PC-3 (cell line): Measurements from ENCODE around the gene MGMT. TPM values are rescaled to one million over a fixed set of nuclear protein-coding genes. Genes with fewer than 3 reads are reported as not detected.

ENCODE experiments used
- ATAC-seq: fragments of 200-7000 bp; cut with Tn5 transposase; 2 replicates; pipeline ENCODE4 v1.9.1; 2020; ENCODE audit warnings: mild to moderate bottlenecking, moderate library complexity
- BruUV-seq: library from RNA; stranded (reverse); fragments of 400-500 nt; replicated peaks from 2 replicates; lab custom pipeline; 2021; lab: Mats Ljungman, UMichigan
- CTCF ChIA-PET: fragments of 300-600 bp; sonication (Branson Sonifier 250); formaldehyde crosslinking; loops from one replicate; lab custom pipeline; 2022; ENCODE audit warnings: antibody characterized with exemption; lab: Charles Lee
- POLR2A ChIA-PET: fragments of 300-600 bp; sonication (Branson Sonifier 250); formaldehyde crosslinking; loops from one replicate; lab custom pipeline; 2022; ENCODE audit warnings: antibody characterized with exemption; ENCODE audit not compliant: unreplicated experiment; lab: Charles Lee
- DNase-seq: peaks from one replicate; pipeline ENCODE4 v3.0.0-alpha.2; 2015
- H2AFZ ChIP-seq: fragments of 300-600 bp; sonication (generic); 2 replicates; pipeline ENCODE4 v1.6.0; 2016; ENCODE audit warnings: antibody characterized with exemption, low read length
- H3F3A ChIP-seq: fragments of 300-600 bp; sonication (generic); one replicate; pipeline ENCODE4 v1.6.0; 2017; ENCODE audit warnings: antibody characterized with exemption, low read length, control low read depth, mild to moderate bottlenecking; ENCODE audit not compliant: unreplicated experiment
- H3K27ac ChIP-seq: fragments of 300-600 bp; sonication (generic); 2 replicates; pipeline ENCODE4 v1.5.1; 2016; ENCODE audit warnings: mild to moderate bottlenecking, low read length
- H3K27me3 ChIP-seq: fragments of 300-600 bp; sonication (generic); 2 replicates; pipeline ENCODE4 v1.6.1; 2016; ENCODE audit warnings: low read length, mixed read lengths
- H3K36me3 ChIP-seq: fragments of 300-600 bp; sonication (generic); 2 replicates; pipeline ENCODE4 v1.6.1; 2016; ENCODE audit warnings: low read depth, mixed run types, low read length, mixed read lengths
- H3K4me1 ChIP-seq: fragments of 300-600 bp; sonication (generic); 2 replicates; pipeline ENCODE4 v1.5.1; 2016; ENCODE audit warnings: low read length; ENCODE audit not compliant: insufficient read depth
- H3K4me2 ChIP-seq: fragments of 300-600 bp; sonication (generic); 2 replicates; pipeline ENCODE4 v1.6.0; 2016; ENCODE audit warnings: low read length
- H3K4me3 ChIP-seq: fragments of 300-600 bp; sonication (generic); 2 replicates; pipeline ENCODE4 v1.5.1; 2016; ENCODE audit warnings: mild to moderate bottlenecking, low read length, mixed read lengths
- H3K79me2 ChIP-seq: fragments of 300-600 bp; sonication (generic); 2 replicates; pipeline ENCODE4 v1.6.1; 2017; ENCODE audit warnings: low read length, mixed read lengths
- H3K9ac ChIP-seq: fragments of 300-600 bp; sonication (generic); 2 replicates; pipeline ENCODE4 v1.6.0; 2016; ENCODE audit warnings: mild to moderate bottlenecking, low read length
- H3K9me2 ChIP-seq: fragments of 300-600 bp; sonication (generic); replicated peaks from 2 replicates; pipeline ENCODE4 v1.6.1; 2016; ENCODE audit warnings: mixed run types, low read length, mixed read lengths
- H3K9me3 ChIP-seq: fragments of 300-600 bp; sonication (generic); 2 replicates; pipeline ENCODE4 v1.6.1; 2016; ENCODE audit warnings: low read length, mixed read lengths
- H4K20me1 ChIP-seq: fragments of 300-600 bp; sonication (generic); 2 replicates; pipeline ENCODE4 v1.6.1; 2016; ENCODE audit warnings: low read length, mixed read lengths
- CTCF ChIP-seq: fragments of 300-600 bp; sonication (generic); conservative IDR thresholded peaks from 2 replicates; pipeline ENCODE4 v1.5.1; 2017; ENCODE audit warnings: antibody characterized with exemption, low read depth, mild to moderate bottlenecking, low read length
- EZH2 ChIP-seq: fragments of 300-600 bp; sonication (generic); IDR thresholded peaks from one replicate; pipeline ENCODE4 v1.6.1; 2017; ENCODE audit warnings: antibody characterized with exemption, mild to moderate bottlenecking, low read length; ENCODE audit not compliant: unreplicated experiment
- EZH2phosphoT487 ChIP-seq: fragments of 300-600 bp; sonication (generic); IDR thresholded peaks from 2 replicates; pipeline ENCODE4 v1.6.1; 2018; ENCODE audit warnings: mild to moderate bottlenecking, antibody characterized with exemption, low read length, borderline replicate concordance
- intact Hi-C: fragments of 100-400 bp; cut with micrococcal nuclease; formaldehyde crosslinking; loops from 2 replicates; pipeline ENCODE4 v1.9.0; 2023
- total RNA-seq: library from RNA; depleted of rRNA; stranded (reverse); fragments of >200 nt; gene quantifications from 2 replicates; pipeline ENCODE4 v1.2.3, GENCODE V29; 2014

The MGMT gene
- total RNA-seq, 1 experiment from 2014 or later = 19.8 TPM

- Histone ChIP-seq H3K9ac (no peak overlapping the region), H3K27me3 (no peaks in the 10 kb centered on the region), H3K4me2 (no peak overlapping the region), H2AFZ (no peak overlapping the region), H4K20me1 (no peaks in the 10 kb centered on the region), H3K36me3 (no peaks in the 10 kb centered on the region), H3F3A (no peaks in the 10 kb centered on the region), H3K27ac (no peak overlapping the region), H3K9me2 (no peaks in the 10 kb centered on the region), H3K79me2 (no peaks in the 10 kb centered on the region), H3K4me1 (no peaks in the 10 kb centered on the region), H3K4me3 (no peak overlapping the region), H3K9me3 (no peaks in the 10 kb centered on the region)
- no peak for DNase-seq
- no peak for ATAC-seq
- BruUV-seq = no TSS peak
- ChIA-PET CTCF (no interaction called here), POLR2A (no interaction called here)
- intact Hi-C loops = no loop called here
- TF ChIP-seq CTCF = no peak
- TF ChIP-seq EZH2phosphoT487 = no peak
- no peak for TF ChIP-seq EZH2
These were observed 30.0 kb downstream of the MGMT start for GRCh38 chr10:129497013-129497412.

GRCh38 chr10:129498680-129499079 lies 31.6 kb downstream of the MGMT start:
- ChIA-PET CTCF (no interaction called here), POLR2A (no interaction called here)
- BruUV-seq = no TSS peak
- no peak for TF ChIP-seq EZH2
- TF ChIP-seq CTCF = no peak
- TF ChIP-seq EZH2phosphoT487 = no peak
- no peak overlapping the region for H3K4me3 ChIP-seq
- no peaks in the 10 kb centered on the region for H3K9me2 ChIP-seq
- DNase-seq = no peak
- H3K9ac ChIP-seq = no peak overlapping the region
- H4K20me1 ChIP-seq = no peaks in the 10 kb centered on the region
- no peaks in the 10 kb centered on the region for H3K79me2 ChIP-seq
- ATAC-seq = no peak
- H3K27me3 ChIP-seq = no peaks in the 10 kb centered on the region
- no peaks in the 10 kb centered on the region for H3K4me1 ChIP-seq
- H3F3A ChIP-seq = no peaks in the 10 kb centered on the region
- no peaks in the 10 kb centered on the region for H3K36me3 ChIP-seq
- H2AFZ ChIP-seq = no peak overlapping the region
- intact Hi-C loops = no loop called here
- H3K27ac ChIP-seq = no peak overlapping the region
- H3K4me2 ChIP-seq = no peak overlapping the region
- H3K9me3 ChIP-seq = no peaks in the 10 kb centered on the region

- no peaks in the 10 kb centered on the region for H3K9me3 ChIP-seq
- no peaks in the 10 kb centered on the region for H3K79me2 ChIP-seq
- no peaks in the 10 kb centered on the region for H3K27me3 ChIP-seq
- no peaks in the 10 kb centered on the region for H4K20me1 ChIP-seq
- no peaks in the 10 kb centered on the region for H3K4me1 ChIP-seq
- no TSS peak for BruUV-seq
- H3F3A ChIP-seq = no peaks in the 10 kb centered on the region
- no peak overlapping the region for H2AFZ ChIP-seq
- no peaks in the 10 kb centered on the region for H3K36me3 ChIP-seq
- no peaks in the 10 kb centered on the region for H3K9me2 ChIP-seq
- DNase-seq (no peak), ATAC-seq (no peak)
- POLR2A ChIA-PET = no interaction called here
- intact Hi-C loops = no loop called here
- no peak overlapping the region for H3K27ac ChIP-seq
- no peak overlapping the region for H3K4me3 ChIP-seq
- H3K9ac ChIP-seq = no peak overlapping the region
- CTCF ChIA-PET = no interaction called here
- no peak overlapping the region for H3K4me2 ChIP-seq
- no peak for TF ChIP-seq EZH2
- no peak for TF ChIP-seq CTCF
- no peak for TF ChIP-seq EZH2phosphoT487
These were observed 33.7 kb downstream of the MGMT start for GRCh38 chr10:129500617-129501339.
